ENCODE data around the gene ATRIP.
"Not testable (repeated sequence)": the region's sequence is repeated elsewhere in the genome, so short reads cannot be mapped to it uniquely, and the experiment has no call there.

The ATRIP gene

DNA sequence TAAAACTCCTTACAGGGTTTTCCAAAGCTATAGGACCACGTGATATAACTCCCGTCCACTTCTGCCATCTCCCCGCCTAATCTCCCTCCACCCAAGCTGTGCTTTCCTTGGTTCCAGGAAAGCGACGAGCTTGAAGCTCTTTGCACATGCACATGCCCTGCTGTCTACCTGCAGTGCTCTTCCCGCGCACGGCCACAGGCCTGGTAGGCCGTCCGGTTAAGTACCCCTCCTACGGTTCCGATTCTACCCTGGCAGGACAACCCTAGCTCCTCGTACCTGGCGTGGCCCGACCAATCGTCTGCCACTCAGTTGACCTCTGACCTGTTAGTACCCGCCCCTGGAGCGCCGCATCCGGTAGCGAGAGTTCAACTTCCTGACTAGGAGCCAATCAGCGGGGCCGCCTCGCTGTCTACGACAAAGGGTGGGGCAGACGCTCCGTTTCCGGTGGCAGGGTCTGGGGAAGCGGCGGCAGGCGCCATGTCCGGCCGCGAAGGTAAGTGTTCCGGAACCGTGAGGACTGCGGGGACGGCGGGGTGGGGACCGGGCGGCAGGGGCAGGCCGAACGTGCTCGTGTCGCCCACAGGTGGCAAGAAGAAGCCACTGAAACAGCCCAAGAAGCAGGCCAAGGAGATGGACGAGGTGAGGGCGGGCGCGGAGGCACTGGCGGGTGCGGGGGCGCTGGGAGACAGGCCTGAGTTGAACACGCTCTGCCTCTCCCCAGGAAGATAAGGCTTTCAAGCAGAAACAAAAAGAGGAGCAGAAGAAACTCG is 6.5 kb upstream of the ATRIP start, which contains the start of the genes CCDC51 and TMA7:
Gene CCDC51 (minus strand): TSS at position 300 of the 770 bp plus-strand sequence. CDS start 4,991 bp downstream, outside the sequence.
Gene TMA7 (plus strand): TSS at position 438 of the 770 bp plus-strand sequence. CDS start 40 bp downstream, at position 478.
- peak; percentile 95 for DNase-seq

GRCh38 chr3:48440590-48440958 is 6.0 kb upstream of the ATRIP start:
- no peak for DNase-seq

- no peak for DNase-seq
Observed at GRCh38 chr3:48441940-48442339, 4.6 kb upstream of the ATRIP start.

- DNase-seq: no peak
Observed at GRCh38 chr3:48445277-48445882, 1.2 kb upstream of the ATRIP start.

DNA sequence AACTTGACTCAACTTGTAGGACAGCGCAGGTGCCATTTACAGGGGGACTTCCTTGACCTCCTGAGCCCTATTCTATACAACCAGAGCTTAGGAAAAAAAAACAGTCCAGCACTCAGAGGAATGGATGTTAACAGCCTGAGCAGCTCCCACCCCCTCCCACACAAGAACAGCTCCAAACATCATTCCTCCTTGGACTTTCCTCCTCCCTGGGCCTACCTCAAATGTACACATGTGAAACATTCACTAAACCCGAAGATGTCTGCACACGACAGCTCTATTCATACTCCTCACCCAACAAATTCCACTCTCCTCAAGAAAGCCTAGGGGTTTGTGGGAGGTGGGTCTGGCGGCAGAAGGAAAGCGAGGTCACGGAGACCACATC is 503 bp upstream of the ATRIP start:
- no peak for DNase-seq

DNA sequence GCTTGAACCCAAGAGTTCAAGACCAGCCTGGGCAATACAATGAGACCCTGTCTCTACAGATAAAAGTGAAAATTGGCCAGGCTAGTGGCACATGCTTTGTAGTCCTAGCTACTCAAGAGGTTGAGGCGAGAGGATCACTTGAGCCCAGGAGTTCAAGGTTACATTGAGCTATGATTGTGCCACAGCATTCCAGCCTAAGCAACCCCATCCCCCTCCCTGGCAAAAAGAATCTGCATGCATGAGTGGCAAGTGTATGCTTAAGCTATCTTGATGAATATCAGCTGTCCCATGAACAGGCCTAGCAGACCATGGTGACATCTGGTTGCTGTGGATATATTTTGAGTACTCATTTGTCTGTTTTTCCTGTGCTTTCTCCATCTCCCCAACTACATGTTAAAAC is 4.7 kb downstream of the ATRIP start:
- DNase-seq: no peak

GRCh38 chr3:48456456-48456855 is 9.9 kb downstream of the ATRIP start:
- no peak for DNase-seq

- no peak for DNase-seq
Observed at GRCh38 chr3:48459331-48459730, 12.8 kb downstream of the ATRIP start.

- DNase-seq: no peak
Observed at GRCh38 chr3:48459773-48460516, 13.4 kb downstream of the ATRIP start.

DNA sequence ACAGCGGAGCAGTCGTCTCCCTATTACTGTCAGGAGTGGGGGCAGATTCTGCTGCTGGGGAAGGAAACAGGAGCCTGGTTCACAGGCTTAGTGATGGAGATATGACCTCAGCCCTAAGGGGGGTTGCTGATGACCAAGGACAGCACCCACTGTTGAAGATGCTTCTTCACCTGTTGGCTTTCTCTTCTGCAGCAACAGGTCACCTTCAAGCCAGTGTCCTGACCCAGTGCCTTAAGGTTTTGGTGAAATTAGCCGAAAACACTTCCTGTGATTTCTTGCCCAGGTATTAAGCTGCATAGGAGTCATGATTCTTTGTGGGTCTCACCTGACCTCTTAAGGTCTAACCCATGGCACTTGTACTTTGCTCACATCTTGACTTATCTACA is 14.0 kb downstream of the ATRIP start:
- DNase-seq: no peak

DNA sequence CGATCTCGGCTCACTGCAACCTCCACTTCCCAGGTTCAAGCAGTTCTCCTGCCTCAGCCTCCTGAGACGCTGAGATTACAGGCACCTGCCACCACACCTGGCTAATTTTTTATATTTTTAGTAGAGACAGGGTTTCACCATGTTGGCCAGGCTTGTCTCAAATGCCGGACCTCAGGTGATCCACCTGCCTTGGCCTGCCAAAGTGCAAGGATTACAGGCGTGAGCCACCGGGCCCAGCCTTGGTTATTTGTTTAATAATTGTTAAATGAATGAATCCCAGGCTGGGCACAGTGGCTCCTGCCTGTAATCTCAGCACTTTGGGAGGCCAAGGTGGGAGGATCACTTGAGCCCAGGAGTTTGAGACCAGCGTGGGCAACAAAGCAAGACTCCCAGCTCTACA is 15.2 kb downstream of the ATRIP start:
- DNase-seq: not testable (repeated sequence)

DNA sequence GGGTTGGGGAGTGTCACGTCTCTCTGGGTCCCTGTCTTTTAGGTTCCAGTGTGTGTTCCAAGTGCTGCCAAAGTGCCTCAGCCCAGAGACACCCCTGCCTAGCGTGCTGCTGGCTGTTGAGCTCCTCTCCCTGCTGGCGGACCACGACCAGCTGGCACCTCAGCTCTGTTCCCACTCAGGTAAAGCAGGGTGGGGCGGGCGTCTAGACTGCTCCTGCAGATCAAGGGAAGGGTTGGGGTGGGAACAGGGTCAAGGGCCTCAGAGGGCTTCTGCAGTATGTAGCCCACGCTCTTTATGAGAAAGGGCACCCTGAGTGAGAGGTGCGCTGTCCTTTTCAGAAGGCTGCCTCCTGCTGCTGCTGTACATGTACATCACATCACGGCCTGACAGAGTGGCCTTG is 17.2 kb downstream of the ATRIP start:
- no peak for DNase-seq

DNA sequence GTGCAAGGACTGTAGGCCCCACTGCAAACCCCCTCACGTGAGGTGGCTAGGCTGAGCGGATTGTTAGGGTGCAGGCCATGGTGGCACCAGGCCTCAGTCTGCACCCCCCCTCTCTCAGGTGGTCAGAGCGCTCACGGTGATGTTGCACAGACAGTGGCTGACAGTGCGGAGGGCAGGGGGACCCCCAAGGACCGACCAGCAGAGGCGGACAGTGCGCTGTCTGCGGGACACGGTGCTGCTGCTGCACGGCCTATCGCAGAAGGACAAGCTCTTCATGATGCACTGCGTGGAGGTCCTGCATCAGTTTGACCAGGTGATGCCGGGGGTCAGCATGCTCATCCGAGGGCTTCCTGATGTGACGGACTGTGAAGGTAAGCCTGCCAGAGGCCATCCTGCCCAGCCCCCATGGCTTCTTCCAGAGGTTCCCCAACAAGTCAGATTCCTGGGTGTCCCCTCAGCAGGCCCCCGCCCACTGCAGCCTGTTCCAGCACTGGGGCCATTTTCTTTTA is 18.2 kb downstream of the ATRIP start:
- DNase-seq: no peak

DNA sequence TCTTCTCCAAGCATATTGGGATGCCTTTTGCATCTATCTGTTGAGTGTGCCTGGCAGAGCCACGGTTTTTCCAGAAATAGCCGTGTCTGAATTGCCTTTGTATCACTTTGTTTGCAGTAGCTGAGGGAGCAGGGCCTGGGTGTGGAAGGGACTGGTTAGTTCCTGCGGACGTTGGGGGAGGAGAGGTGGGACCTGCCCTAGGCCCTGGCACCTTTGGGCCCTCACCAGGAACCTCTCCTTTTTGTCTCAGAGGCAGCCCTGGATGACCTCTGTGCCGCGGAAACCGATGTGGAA is 18.6 kb downstream of the ATRIP start:
- DNase-seq: no peak

GRCh38 chr3:48465531-48466378 is 19.2 kb downstream of the ATRIP start:
- peak; percentile 99 for DNase-seq

- DNase-seq: no peak
Observed at GRCh38 chr3:48466386-48467109, 20.0 kb downstream of the ATRIP start.

DNA sequence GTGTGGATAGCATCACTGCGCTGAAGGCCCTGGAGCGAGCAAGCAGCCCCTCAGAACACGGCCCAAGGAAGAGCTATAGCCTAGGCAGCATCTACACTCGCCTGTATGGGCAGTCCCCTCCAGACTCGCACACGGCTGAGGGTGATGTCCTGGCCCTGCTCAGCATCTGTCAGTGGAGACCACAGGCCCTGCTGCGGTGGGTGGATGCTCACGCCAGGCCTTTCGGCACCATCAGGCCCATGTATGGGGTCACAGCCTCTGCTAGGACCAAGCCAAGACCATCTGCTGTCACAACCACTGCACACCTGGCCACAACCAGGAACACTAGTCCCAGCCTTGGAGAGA is 20.5 kb downstream of the ATRIP start:
- DNase-seq: no peak

- no peak for DNase-seq
Observed at GRCh38 chr3:48467473-48468267, 21.1 kb downstream of the ATRIP start.

DNA sequence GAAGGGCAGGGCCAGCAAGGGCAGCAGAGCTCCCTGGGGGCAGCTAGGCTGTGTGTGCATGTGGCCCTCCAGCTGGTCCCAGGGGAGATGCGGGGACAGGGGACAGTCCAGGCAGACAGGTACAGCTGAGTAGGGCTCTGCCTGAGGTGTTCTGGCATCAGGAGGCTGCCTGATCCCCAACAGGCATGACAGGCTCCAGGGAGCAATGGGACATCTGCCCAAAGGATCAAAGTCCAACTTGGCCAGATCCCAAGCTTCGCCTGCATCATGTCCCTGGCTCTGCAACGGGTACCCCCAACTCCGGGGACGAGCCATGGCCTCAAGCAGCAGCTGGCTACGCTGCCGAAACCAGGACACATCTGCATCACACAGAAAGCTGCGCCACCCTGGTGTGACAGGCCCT is 21.8 kb downstream of the ATRIP start:
- no peak for DNase-seq

DNA sequence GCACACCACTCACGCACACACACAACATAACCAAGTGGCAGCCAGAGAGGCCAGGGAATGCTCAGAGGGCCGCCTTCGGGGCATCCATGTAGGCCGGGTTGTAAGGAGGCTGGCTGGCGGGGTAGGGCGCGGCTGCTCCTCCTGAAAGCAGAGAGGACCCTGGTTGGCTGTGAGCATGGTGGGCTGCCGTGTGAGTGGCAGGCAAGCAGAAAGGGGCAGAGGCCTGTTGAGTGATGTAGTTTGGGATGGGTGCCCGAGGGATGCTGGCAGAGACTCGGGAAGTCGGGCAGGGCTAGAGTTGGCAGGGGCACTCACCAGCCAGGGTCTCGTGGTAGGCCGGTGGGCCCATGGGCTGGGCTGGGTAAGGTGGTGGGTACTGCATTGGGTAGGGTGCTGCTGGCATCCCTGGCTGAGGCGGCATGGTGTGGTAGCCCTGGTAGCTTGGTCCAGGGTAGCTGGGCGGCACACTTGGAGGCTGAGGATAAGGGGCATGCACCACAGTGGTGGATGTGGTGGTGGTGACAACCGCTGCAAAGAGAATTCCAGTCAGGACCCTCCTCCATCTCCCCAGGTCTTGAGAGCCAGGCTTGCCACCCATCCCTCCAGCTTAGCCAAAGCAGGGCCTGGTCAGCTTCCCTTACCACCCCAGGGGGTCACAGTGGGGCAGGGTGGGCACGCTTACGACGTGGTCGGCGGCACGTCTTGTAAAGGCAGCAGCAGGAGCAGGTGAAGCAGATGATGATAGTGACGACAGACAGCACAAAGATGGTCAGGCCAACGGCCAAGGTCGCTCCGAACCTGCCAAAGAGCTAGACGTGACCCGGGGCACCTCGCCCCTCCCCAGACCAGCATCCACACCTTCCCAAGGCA is 22.7 kb downstream of the ATRIP start:
- no peak for DNase-seq

Measured in fibroblast of upper back skin (primary cell).